ENCODE data around the gene NR2F1.

The NR2F1 gene

DNA sequence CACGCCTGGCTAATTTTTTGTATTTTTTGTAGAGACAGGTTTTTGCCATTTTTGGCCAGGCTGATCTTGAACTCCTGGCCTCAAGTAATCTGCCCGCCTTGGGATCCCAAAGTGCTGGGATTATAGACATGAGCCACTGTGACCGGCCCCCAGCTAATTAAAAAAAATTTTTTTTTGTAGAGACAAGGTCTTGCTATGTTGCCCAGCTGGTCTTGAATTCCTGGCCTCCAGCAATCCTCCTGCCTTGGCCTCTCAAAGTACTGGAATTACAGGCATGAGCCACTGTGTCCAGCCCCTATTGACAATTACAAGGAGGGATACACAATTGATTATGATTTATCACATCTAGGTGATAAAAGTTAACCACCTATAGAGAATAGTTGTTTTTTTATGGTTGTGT, 59.5 kb downstream of the NR2F1 start:
- DNase-seq (ENCODE audit: low spot score): no peak
